ENCODE data around the gene CDC42SE2. TPM values are rescaled to one million over a fixed set of nuclear protein-coding genes. Genes with fewer than 3 reads are reported as not detected.
"Not testable (repeated sequence)": the region's sequence is repeated elsewhere in the genome, so short reads cannot be mapped to it uniquely, and the experiment has no call there.

Gene CDC42SE2
- total RNA-seq, 1 experiment from 2014 or later, result 32.8 TPM

DNA sequence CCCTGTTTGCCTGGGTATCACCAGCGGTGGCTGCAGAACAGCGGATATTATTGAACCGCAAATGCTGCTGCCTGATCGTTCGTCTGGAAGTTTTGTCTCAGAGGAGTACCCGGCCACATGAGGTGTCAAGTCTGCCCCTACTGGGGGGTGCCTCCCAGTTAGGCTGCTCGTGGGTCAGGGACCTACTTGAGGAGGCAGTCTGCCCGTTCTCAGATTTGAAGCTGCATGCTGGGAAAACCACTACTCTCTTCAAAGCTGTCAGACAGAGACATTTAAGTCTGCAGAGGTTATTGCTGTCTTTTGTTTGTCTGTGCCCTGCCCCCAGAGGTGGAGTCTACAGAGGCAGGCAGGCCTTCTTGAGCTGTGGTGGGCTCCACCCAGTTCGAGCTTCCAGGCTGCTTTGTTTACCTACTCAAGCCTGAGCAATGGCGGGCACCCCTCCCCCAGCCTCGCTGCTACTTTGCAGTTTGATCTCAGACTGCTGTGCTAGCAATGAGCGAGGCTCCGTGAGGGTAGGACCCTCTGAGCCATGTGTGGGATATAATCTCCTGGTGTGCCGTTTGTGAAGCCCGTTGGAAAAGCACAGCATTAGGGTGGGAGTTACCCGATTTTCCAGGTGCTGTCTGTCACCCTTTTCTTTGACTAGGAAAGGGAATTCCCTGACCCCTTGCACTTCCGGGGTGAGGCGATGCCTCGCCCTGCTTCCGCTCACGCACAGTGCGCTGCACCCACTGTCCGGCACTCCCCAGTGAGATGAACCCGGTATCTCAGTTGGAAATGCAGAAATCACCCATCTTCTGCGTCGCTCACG, 73.6 kb downstream of the CDC42SE2 start:
- H3K9me3 ChIP-seq (ENCODE audit: insufficient read depth, low read depth); DNase-seq; H3K27me3 ChIP-seq (ENCODE audit: insufficient read depth, low read depth); H3K9me2 ChIP-seq (ENCODE audit: insufficient read depth); H2AFZ ChIP-seq; POLR2A ChIA-PET (ENCODE audit: unreplicated experiment); H3K4me2 ChIP-seq; H3F3A ChIP-seq (ENCODE audit: insufficient read depth, low read depth); H3K27ac ChIP-seq; H3K4me3 ChIP-seq; H4K20me1 ChIP-seq (ENCODE audit: insufficient read depth); intact Hi-C loops (cut with micrococcal nuclease; ENCODE audit: unreplicated experiment); CTCF ChIA-PET; H3K79me2 ChIP-seq (ENCODE audit: low read depth); BruUV-seq (replicated peaks); H3K4me1 ChIP-seq (replicated peaks; ENCODE audit: insufficient read depth); H3K36me3 ChIP-seq (ENCODE audit: low read depth): not testable (repeated sequence)

DNA sequence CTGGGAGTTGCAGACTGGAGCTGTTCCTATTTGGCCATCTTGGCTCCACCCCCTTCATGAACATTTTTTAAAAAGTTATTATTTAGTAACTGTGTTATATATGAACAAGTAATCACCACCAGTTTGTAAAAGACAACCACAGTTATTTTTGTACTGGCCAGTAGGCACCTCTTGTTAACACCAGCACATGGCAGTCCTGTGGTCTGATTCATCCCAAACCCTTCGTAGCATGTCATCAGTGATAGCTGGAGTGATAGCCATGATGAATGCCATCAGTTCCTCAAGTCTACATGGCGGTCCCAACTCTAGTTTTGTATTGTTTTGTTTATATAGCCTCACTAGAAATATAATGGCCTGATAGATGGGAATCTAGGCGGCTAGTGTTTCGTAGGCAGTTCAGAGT, 74.2 kb downstream of the CDC42SE2 start:
- no peaks in the 10 kb centered on the region for H3K4me1 ChIP-seq (replicated peaks; ENCODE audit: insufficient read depth)
- intact Hi-C loops (cut with micrococcal nuclease; ENCODE audit: unreplicated experiment), result no loop called here
- TF ChIP-seq, protein P1, sequence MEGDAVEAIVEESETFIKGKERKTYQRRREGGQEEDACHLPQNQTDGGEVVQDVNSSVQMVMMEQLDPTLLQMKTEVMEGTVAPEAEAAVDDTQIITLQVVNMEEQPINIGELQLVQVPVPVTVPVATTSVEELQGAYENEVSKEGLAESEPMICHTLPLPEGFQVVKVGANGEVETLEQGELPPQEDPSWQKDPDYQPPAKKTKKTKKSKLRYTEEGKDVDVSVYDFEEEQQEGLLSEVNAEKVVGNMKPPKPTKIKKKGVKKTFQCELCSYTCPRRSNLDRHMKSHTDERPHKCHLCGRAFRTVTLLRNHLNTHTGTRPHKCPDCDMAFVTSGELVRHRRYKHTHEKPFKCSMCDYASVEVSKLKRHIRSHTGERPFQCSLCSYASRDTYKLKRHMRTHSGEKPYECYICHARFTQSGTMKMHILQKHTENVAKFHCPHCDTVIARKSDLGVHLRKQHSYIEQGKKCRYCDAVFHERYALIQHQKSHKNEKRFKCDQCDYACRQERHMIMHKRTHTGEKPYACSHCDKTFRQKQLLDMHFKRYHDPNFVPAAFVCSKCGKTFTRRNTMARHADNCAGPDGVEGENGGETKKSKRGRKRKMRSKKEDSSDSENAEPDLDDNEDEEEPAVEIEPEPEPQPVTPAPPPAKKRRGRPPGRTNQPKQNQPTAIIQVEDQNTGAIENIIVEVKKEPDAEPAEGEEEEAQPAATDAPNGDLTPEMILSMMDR (conservative IDR thresholded peaks at IDR 0.05), result no peak
- TF ChIP-seq EZH2 (IDR thresholded peaks at IDR 0.05; ENCODE audit: low read depth), result no peak
- H4K20me1 ChIP-seq (ENCODE audit: insufficient read depth), result no peaks in the 10 kb centered on the region
- no peaks in the 10 kb centered on the region for H3K9me3 ChIP-seq (ENCODE audit: insufficient read depth, low read depth)
- ChIA-PET CTCF (no interaction called here), POLR2A (ENCODE audit: unreplicated experiment) (no interaction called here)
- H3F3A ChIP-seq (ENCODE audit: insufficient read depth, low read depth), result no peaks in the 10 kb centered on the region
- H3K36me3 ChIP-seq (ENCODE audit: low read depth), result no peaks in the 10 kb centered on the region
- no peak overlapping the region for H2AFZ ChIP-seq
- no peak for DNase-seq
- H3K27ac ChIP-seq, result no peak overlapping the region
- peaks cover 5% of the 10 kb centered on the region; the same call in 1 of the 2 replicates for H3K79me2 ChIP-seq (ENCODE audit: low read depth)
- no peaks in the 10 kb centered on the region for H3K27me3 ChIP-seq (ENCODE audit: insufficient read depth, low read depth)
- no TSS peak for BruUV-seq (replicated peaks)
- H3K4me3 ChIP-seq, result no peak overlapping the region
- no peak overlapping the region for H3K4me2 ChIP-seq
- H3K9me2 ChIP-seq (ENCODE audit: insufficient read depth), result no peaks in the 10 kb centered on the region

DNA sequence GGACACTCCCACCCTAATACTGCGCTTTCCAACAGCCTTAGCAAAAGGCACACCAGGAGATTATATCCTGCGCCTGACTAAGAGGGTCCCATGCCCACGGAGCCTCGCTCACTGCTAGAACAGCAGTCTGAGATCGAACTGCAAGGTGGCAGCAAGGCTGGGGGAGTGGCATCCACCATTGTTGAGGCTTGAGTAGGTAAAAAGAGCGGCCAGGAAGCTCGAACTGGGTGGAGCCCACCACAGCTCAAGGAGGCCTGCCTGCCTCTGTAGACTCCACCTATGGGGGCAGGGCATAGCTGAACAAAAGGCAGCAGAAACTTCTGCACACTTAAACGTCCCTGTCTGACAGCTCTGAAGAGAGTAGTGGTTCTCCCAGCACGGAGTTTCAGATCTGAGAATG, 80.4 kb downstream of the CDC42SE2 start:
- H3K4me3 ChIP-seq; BruUV-seq (replicated peaks); H2AFZ ChIP-seq; H3K27me3 ChIP-seq (ENCODE audit: insufficient read depth, low read depth); CTCF ChIA-PET; H3K4me2 ChIP-seq; H3K4me1 ChIP-seq (replicated peaks; ENCODE audit: insufficient read depth); DNase-seq; H3K36me3 ChIP-seq (ENCODE audit: low read depth); H3K79me2 ChIP-seq (ENCODE audit: low read depth); H3K9me3 ChIP-seq (ENCODE audit: insufficient read depth, low read depth); H4K20me1 ChIP-seq (ENCODE audit: insufficient read depth); H3K27ac ChIP-seq; POLR2A ChIA-PET (ENCODE audit: unreplicated experiment); H3K9me2 ChIP-seq (ENCODE audit: insufficient read depth); H3F3A ChIP-seq (ENCODE audit: insufficient read depth, low read depth); intact Hi-C loops (cut with micrococcal nuclease; ENCODE audit: unreplicated experiment): not testable (repeated sequence)

DNA sequence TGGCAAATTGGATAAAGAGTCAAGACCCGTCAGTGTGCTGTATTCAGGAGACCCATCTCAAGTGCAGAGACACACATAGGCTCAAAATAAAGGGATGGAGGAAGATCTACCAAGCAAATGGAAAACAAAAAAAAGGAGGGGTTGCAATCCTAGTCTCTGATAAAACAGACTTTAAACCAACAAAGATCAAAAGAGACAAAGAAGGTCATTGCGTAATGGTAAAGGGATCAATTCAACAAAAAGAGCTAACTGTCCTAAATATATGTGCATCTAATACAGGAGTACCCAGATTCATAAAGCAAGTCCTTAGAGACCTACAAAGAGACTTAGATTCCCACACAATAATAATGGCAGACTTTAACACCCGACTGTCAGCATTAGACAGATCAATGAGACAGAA, 82.4 kb downstream of the CDC42SE2 start:
- H3K4me1 ChIP-seq (replicated peaks; ENCODE audit: insufficient read depth); H3K4me2 ChIP-seq; H2AFZ ChIP-seq; DNase-seq; intact Hi-C loops (cut with micrococcal nuclease; ENCODE audit: unreplicated experiment); H3K27ac ChIP-seq; H3K79me2 ChIP-seq (ENCODE audit: low read depth); BruUV-seq (replicated peaks); H3K9me3 ChIP-seq (ENCODE audit: insufficient read depth, low read depth); H3F3A ChIP-seq (ENCODE audit: insufficient read depth, low read depth); CTCF ChIA-PET; H4K20me1 ChIP-seq (ENCODE audit: insufficient read depth); H3K27me3 ChIP-seq (ENCODE audit: insufficient read depth, low read depth); H3K36me3 ChIP-seq (ENCODE audit: low read depth); H3K9me2 ChIP-seq (ENCODE audit: insufficient read depth); H3K4me3 ChIP-seq: not testable (repeated sequence)
- POLR2A ChIA-PET (ENCODE audit: unreplicated experiment), result interaction anchor here (0.7 kb wide), 1 partner anchor 73 kb away, joined by 3 read pairs; no protein-coding TSS in a partner anchor

Data from PC-9 (cell line).